H1 (cell line): ENCODE results near the gene DLST. TPM values are rescaled to one million over a fixed set of nuclear protein-coding genes. Genes with fewer than 3 reads are reported as not detected.

Source experiments
- CREB1 ChIP-seq: IDR thresholded peaks from 2 replicates; pipeline ENCODE4 v1.6.1; 2012; ENCODE audit warnings: inconsistent platforms
- JUN ChIP-seq: IDR thresholded peaks from 2 replicates; pipeline ENCODE4 v1.6.1; 2011; ENCODE audit warnings: low read depth, mild to moderate bottlenecking, improper control_type of control experiment, low read length
- MAFK ChIP-seq: IDR thresholded peaks from 2 replicates; pipeline ENCODE4 v1.6.1; 2012; ENCODE audit warnings: low read depth, mild to moderate bottlenecking, improper control_type of control experiment, low read length
- SIN3A ChIP-seq, 2 experiments: IDR thresholded peaks in 1 of 2; conservative IDR thresholded peaks in 1 of 2; 2 replicates each; pipeline ENCODE4 v1.6.1; 2011 to 2012; ENCODE audit warnings: low read length in 2 of 2, improper control_type of control experiment in 1 of 2, low read depth in 1 of 2, mild to moderate bottlenecking in 1 of 2
- polyA plus RNA-seq, 7 experiments: library from polyadenylated mRNA; depleted of rRNA in 3 of 7; stranded (reverse) in 5 of 7; unstranded in 2 of 7; fragments of >200 nt in 5 of 7; fragments of 200-250 nt in 2 of 7; gene quantifications; 1 replicate in 5 of 7; 2 replicates in 1 of 7; 4 replicates in 1 of 7; pipeline versions ENCODE4 v1.2.1 to v1.2.3, GENCODE V29; 2011 to 2013; ENCODE audit warnings: missing spikeins in 2 of 7, mixed read lengths in 2 of 7
- total RNA-seq: library from RNA; stranded (reverse); fragmentation: NEBNext Ultra II Directional; extraction: Animal tissue kit (Norgen Biotek cat#: 25700); gene quantifications from 2 replicates; pipeline ENCODE4 v1.2.1, GENCODE V29; 2021

Gene DLST
- total and polyA plus RNA-seq, 2 of the 8 experiments (the other 6 are each of a cell fraction or from before 2014, with no cell fraction given): 96.5 to 117 TPM

DNA sequence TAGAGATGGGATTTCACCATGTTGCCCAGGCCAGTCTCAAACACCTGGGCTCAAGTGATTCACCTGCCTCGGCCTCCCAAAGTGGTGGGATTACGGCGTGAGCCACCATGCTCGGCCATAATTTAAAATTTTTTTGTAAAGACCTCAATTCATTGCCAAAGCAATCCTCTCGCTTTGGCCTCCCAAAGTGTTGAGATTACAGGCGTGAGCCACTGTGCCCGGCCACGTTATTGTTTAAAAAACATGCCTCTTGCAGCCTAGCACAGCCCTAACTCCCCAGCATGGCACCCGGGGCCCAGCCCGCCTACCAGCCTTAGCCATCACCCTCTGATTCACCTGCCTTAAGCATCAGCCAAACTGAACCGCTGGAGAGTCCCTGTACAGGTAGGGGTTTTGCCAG lies 54.4 kb downstream of the DLST start (continued):
- TF ChIP-seq CREB1 (no peak), SIN3A (conservative IDR thresholded peaks at IDR 0.05 in 1 of 2, IDR thresholded peaks at IDR 0.05 in 1 of 2; ENCODE audit: low read depth in 1 of 2, low read length in 2 of 2) (no peak), MAFK (no peak), JUN (no peak)
